ENCODE measurements around the gene ZNF682. TPM values are rescaled to one million over a fixed set of nuclear protein-coding genes. Genes with fewer than 3 reads are reported as not detected.
A peak's percentile ranks its signal among the peaks of the same experiment; 100 is the strongest.
"Not testable (repeated sequence)": the region's sequence is repeated elsewhere in the genome, so short reads cannot be mapped to it uniquely, and the experiment has no call there.

Gene ZNF682
- total RNA-seq, 4 donors from 2014 or later = 1.5 to 14.1 (median 11.3) TPM

DNA sequence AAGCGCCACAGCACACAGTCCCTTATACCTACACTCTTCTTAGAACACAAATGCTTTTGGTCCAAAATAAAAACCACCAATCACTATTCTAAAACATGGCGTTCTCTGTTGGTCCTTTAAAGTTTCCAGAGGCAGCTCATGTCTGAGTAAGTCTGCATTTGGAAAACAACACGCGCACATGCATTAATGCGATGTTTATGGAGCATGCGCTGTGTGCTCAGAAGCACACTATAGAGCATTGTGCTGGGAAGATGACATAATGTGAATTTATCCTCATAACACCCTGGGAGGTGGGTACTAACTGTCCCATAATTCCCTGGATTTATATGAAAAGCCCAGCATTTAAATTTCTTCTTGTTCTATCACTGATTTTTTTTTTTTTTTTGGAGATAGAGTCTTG, 10.7 kb downstream of the ZNF682 start:
- Histone ChIP-seq H3K36me3 (peaks cover 0 to 85% (median 0%) of the 10 kb centered on the region in 3 donors), H3K4me3 (no peak overlapping the region), H3K27ac (no peak overlapping the region), H3K9me3 (peaks cover 0 to 10% (median 0%) of the 10 kb centered on the region in 4 donors), H3K27me3 (no peaks in the 10 kb centered on the region), H3K4me1 (no peaks in the 10 kb centered on the region)
- no peak for DNase-seq (ENCODE audit: low spot score in 2 of 2)
- WGBS, 2 donors = 93 to 98% methylated on average over 6 of the region's 6 CpGs
- TF ChIP-seq POLR2A (IDR thresholded peaks at IDR 0.05) (no peak), EP300 (IDR thresholded peaks at IDR 0.05) (no peak)
- TF ChIP-seq, protein P1, sequence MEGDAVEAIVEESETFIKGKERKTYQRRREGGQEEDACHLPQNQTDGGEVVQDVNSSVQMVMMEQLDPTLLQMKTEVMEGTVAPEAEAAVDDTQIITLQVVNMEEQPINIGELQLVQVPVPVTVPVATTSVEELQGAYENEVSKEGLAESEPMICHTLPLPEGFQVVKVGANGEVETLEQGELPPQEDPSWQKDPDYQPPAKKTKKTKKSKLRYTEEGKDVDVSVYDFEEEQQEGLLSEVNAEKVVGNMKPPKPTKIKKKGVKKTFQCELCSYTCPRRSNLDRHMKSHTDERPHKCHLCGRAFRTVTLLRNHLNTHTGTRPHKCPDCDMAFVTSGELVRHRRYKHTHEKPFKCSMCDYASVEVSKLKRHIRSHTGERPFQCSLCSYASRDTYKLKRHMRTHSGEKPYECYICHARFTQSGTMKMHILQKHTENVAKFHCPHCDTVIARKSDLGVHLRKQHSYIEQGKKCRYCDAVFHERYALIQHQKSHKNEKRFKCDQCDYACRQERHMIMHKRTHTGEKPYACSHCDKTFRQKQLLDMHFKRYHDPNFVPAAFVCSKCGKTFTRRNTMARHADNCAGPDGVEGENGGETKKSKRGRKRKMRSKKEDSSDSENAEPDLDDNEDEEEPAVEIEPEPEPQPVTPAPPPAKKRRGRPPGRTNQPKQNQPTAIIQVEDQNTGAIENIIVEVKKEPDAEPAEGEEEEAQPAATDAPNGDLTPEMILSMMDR (IDR thresholded peaks at IDR 0.05) = no peak

DNA sequence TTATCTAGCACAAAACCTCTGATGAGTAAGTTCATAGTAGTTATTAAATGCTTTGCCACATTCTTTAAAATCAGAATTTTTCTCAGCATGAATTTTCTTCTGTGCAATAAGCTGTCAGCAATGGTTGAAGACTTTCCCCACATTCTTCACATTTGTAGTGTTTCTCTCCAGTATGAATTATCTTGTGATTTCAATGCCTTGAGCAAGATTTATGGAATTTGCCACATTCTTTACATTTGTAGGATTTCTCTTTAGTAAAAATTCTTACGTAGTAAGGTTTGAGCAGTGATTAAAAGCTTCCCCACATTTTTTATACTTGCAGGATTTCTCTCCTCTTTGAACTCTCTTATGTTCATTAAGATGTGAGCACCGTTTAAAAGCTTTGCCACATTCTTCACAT, 33.6 kb downstream of the ZNF682 start:
- peaks cover 0 to 95% (median 19%) of the 10 kb centered on the region in 4 donors for H3K9me3 ChIP-seq
- 97 to 99% methylated on average over 2 of the region's 2 CpGs for WGBS, 2 donors
- no peak overlapping the region for H3K27ac ChIP-seq
- DNase-seq (ENCODE audit: low spot score in 2 of 2) = no peak
- H3K36me3 ChIP-seq = peaks cover 0 to 73% (median 0%) of the 10 kb centered on the region in 3 donors
- H3K4me1 ChIP-seq = no peaks in the 10 kb centered on the region
- H3K4me3 ChIP-seq = no peak overlapping the region
- no peaks in the 10 kb centered on the region for H3K27me3 ChIP-seq
- no peak for TF ChIP-seq EP300 (IDR thresholded peaks at IDR 0.05)

DNA sequence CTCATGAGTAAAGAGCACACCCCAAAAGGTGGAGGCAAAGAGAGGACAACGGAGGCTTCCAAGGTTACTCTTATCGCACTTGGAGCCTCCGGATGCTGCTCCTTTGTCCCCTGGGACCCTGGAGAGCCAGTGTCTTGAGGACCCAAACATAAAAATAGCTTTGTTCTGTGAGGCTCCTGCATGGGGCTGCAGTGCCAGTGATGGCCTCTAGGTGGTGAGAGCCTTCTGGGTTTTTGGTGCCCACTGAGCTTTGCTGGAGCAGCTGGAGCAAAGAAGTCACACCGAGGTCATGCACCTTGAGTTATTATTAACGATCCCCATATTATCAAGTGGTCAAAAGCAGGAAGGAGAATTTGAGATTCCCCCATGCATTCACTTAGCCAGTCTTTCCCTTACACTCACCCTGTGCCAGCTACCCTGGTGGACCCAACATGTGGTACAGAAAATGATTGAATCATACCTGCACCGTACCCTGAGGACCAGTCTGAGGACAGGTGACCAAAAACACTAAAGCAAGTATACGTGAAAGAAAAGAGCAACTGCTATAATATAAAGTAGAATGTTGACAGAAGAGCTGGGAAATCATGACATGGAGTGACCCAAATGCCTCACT, 41.5 kb downstream of the ZNF682 start:
- Histone ChIP-seq H3K36me3 (peaks cover 0 to 8% (median 0%) of the 10 kb centered on the region in 3 donors), H3K27me3 (no peaks in the 10 kb centered on the region), H3K4me1 (no peaks in the 10 kb centered on the region), H3K27ac (no peak overlapping the region), H3K9me3 (peaks cover 0 to 55% (median 7%) of the 10 kb centered on the region in 4 donors), H3K4me3 (no peak overlapping the region)
- no peak for TF ChIP-seq EP300 (IDR thresholded peaks at IDR 0.05)
- TF ChIP-seq, protein P1 (IDR thresholded peaks at IDR 0.05) = peak; percentile 31 to 70 (median 66)
- TF ChIP-seq POLR2A (IDR thresholded peaks at IDR 0.05) = no peak
- WGBS, 2 donors = 51 to 54% methylated on average over 7 of the region's 7 CpGs
- no peak for DNase-seq (ENCODE audit: low spot score in 2 of 2)

DNA sequence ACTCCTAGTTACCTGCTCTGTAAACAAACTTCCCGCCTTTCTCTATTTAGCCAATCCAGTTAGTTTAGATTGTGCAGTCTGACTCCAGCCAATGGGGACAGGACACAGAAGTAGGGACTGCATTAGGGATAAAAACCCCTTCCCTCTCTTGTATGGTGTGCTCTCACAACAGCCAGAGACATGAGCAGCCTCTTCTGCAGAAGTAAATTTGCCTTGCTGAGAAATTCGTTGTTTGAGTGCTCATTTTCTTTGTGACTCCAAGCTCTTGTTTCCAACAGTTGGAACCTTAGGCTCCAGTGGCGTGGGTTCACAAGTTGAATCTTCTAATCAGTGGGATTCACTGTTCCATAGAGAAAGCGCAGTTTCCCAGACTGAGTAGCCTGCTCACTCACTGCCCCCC, 72.4 kb downstream of the ZNF682 start:
- TF ChIP-seq EP300 (IDR thresholded peaks at IDR 0.05) (no peak), POLR2A (IDR thresholded peaks at IDR 0.05) (no peak)
- TF ChIP-seq, protein P1 (IDR thresholded peaks at IDR 0.05) = no peak
- WGBS, 2 donors = 88 to 90% methylated on average over 4 of the region's 4 CpGs
- Histone ChIP-seq H3K27ac (no peak overlapping the region), H3K27me3 (no peaks in the 10 kb centered on the region), H3K36me3 (no peaks in the 10 kb centered on the region), H3K4me1 (no peaks in the 10 kb centered on the region), H3K4me3 (no peak overlapping the region), H3K9me3 (peaks cover 0 to 30% (median 0%) of the 10 kb centered on the region in 4 donors)
- no peak for DNase-seq (ENCODE audit: low spot score in 2 of 2)

DNA sequence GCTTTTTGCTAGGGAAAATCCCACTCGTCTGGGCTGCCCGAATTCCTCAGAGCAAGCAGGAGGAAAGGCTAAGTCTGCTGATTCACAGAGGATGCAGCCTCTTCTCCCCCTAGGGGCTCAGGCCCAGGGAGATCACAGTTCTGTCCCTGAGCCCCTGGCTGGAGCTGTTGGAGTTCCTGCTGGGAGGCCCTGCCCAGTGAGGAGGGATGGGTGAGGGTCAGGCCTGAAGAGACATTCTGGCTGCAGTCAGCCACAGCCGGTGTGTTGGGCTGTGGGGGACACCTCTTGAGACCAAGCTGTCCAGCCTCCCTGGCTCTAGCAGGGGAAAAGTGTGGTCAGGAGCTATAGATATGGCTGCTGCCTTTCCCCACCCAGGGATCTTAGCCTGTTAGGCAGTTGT, 73.2 kb downstream of the ZNF682 start:
- H3K9me3 ChIP-seq = peaks cover 0 to 30% (median 0%) of the 10 kb centered on the region in 4 donors
- H3K4me3 ChIP-seq; H3K27me3 ChIP-seq; H3K27ac ChIP-seq; H3K36me3 ChIP-seq; H3K4me1 ChIP-seq; DNase-seq (ENCODE audit: low spot score in 2 of 2): not testable (repeated sequence)
- WGBS, 2 donors = 80 to 96% methylated on average over 3 of the region's 3 CpGs

DNA sequence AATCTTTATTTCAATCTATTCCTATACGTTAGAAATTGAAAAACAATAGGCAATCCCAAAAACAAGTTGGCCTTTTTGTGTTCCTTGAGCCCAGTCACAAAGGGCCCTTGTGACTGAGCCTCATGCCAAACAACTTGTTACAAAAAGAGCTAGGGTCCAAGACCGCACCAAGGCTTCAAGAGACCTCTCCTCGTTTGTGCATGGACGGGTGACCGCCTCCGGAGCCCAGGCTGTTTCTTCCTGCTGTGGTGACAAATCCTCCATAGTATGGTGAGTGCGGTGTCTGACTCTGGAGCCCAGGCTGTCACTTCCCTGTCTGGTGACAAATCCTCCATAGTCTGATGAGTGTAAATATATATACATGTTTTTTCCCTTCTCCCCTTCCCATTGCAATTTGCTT, 74.9 kb downstream of the ZNF682 start:
- DNase-seq (ENCODE audit: low spot score in 2 of 2) = no peak
- 55 to 56% methylated on average over 7 of the region's 7 CpGs for WGBS, 2 donors
- Histone ChIP-seq H3K27ac (no peak overlapping the region), H3K36me3 (no peaks in the 10 kb centered on the region), H3K9me3 (peaks cover 0 to 30% (median 0%) of the 10 kb centered on the region in 4 donors), H3K4me1 (no peaks in the 10 kb centered on the region), H3K4me3 (no peak overlapping the region), H3K27me3 (no peaks in the 10 kb centered on the region)
- TF ChIP-seq, protein P1 (IDR thresholded peaks at IDR 0.05) = no peak
- TF ChIP-seq POLR2A (IDR thresholded peaks at IDR 0.05) = no peak
- no peak for TF ChIP-seq EP300 (IDR thresholded peaks at IDR 0.05)
